ENCODE data around the gene NFATC2.

DNA sequence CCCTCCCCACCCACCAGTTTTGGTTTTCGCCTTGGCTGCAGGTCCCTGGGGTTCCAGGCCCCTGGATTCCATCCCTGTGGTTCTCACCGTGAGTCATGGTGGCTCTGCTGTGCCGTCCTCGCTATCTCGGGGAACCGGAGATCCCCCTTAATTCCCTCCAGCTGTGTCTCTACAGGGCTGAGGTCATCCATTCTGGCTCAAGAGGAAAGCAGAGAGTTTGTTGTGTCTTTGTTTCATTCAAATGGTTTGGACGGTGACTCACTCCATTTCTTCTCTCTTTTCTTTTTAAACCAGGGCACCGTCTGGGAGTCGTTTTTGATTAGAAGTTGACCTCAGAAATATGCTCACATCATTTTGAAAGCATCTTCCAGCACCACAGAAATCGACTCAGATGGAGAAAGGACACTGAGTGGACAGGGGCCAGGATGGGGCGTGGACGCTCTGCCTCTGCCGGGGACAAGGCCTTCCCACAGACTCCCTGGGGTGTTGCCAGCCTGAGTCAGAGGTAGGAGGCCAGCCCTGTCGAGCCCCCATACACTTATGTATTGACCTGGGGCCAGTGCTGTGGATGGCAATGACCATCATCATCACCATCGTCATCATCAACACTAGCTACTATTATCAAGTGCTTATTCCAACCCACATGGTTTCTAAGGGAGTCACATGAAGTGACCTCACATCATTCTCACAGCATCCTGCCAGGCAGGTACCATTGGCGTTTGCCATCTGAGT is 176.2 kb downstream of the NFATC2 start:
- TF ChIP-seq, protein P1, sequence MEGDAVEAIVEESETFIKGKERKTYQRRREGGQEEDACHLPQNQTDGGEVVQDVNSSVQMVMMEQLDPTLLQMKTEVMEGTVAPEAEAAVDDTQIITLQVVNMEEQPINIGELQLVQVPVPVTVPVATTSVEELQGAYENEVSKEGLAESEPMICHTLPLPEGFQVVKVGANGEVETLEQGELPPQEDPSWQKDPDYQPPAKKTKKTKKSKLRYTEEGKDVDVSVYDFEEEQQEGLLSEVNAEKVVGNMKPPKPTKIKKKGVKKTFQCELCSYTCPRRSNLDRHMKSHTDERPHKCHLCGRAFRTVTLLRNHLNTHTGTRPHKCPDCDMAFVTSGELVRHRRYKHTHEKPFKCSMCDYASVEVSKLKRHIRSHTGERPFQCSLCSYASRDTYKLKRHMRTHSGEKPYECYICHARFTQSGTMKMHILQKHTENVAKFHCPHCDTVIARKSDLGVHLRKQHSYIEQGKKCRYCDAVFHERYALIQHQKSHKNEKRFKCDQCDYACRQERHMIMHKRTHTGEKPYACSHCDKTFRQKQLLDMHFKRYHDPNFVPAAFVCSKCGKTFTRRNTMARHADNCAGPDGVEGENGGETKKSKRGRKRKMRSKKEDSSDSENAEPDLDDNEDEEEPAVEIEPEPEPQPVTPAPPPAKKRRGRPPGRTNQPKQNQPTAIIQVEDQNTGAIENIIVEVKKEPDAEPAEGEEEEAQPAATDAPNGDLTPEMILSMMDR (IDR thresholded peaks at IDR 0.05; ENCODE audit: insufficient read depth, low read depth, low read length): no peak
- TF ChIP-seq EZH2 (IDR thresholded peaks at IDR 0.05; ENCODE audit: insufficient read depth, low read length): no peak

All from astrocyte (in vitro differentiated cells and primary cell).